Fibroblast of lung (primary cell): ENCODE results near the gene MUC4.

Experiments used
- EZH2 ChIP-seq: IDR thresholded peaks from 2 replicates; pipeline ENCODE4 v1.5.1; 2012; ENCODE audit warnings: low read length, control low read depth, mild to moderate bottlenecking; ENCODE audit errors: missing control alignments
- TF ChIP-seq, protein P1 (sequence below), 2 donors: IDR thresholded peaks in 1 of 2; conservative IDR thresholded peaks in 1 of 2; 1 replicate in 1 of 2; 2 replicates in 1 of 2; pipeline ENCODE4 v1.5.1; 2011 to 2012; ENCODE audit warnings: low read length in 2 of 2, control low read depth in 1 of 2, inconsistent platforms in 1 of 2, low read depth in 1 of 2, mild to moderate bottlenecking in 1 of 2

DNA sequence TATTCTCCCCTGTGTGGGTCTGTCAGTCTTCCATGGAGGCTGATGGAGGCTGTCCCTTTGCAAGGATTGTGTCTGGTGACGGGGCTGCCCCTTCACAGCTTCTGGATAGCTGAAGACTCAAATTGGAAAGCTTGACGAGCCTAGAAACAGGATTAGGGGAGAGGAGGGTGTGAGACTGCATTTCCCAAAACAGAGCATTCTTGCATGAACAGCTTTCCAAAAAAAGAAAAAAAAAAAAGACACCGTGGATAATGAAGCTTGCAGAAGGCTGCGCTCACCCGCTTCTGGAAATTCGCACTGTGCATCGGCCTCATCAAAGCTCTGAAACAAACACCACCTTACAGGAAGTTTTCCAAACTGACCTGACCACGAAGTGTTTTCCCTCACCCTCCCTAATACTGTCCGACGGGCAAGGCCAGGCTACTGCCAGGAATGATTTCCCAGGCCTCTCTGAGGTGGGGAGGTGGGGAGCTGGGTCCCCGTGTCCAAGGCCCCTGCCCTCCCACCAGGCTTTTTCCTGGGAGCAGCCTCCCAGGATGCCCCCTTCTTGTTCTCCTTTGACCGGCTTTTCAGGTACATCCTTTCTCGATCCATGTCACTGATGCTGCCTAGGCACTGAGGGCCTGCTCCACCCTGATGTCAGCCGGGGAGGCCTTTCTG lies 24.9 kb upstream of the MUC4 start:
- TF ChIP-seq, protein P1, sequence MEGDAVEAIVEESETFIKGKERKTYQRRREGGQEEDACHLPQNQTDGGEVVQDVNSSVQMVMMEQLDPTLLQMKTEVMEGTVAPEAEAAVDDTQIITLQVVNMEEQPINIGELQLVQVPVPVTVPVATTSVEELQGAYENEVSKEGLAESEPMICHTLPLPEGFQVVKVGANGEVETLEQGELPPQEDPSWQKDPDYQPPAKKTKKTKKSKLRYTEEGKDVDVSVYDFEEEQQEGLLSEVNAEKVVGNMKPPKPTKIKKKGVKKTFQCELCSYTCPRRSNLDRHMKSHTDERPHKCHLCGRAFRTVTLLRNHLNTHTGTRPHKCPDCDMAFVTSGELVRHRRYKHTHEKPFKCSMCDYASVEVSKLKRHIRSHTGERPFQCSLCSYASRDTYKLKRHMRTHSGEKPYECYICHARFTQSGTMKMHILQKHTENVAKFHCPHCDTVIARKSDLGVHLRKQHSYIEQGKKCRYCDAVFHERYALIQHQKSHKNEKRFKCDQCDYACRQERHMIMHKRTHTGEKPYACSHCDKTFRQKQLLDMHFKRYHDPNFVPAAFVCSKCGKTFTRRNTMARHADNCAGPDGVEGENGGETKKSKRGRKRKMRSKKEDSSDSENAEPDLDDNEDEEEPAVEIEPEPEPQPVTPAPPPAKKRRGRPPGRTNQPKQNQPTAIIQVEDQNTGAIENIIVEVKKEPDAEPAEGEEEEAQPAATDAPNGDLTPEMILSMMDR (conservative IDR thresholded peaks at IDR 0.05 in 1 of 2, IDR thresholded peaks at IDR 0.05 in 1 of 2; ENCODE audit: low read depth in 1 of 2, low read length in 2 of 2) = no peak
- no peak for TF ChIP-seq EZH2
